CD4-positive, alpha-beta T cell treated with Interleukin-6 at 100 ng/mL for 8 hours (primary cell): ENCODE results near the gene WDPCP.
"Not testable (repeated sequence)": the region's sequence is repeated elsewhere in the genome, so short reads cannot be mapped to it uniquely, and the experiment has no call there.

ENCODE experiments used
- DNase-seq: peaks from one replicate; pipeline ENCODE4 v3.0.0-alpha.2; 2020; ENCODE audit warnings: mixed read lengths, low spot score

The WDPCP gene

DNA sequence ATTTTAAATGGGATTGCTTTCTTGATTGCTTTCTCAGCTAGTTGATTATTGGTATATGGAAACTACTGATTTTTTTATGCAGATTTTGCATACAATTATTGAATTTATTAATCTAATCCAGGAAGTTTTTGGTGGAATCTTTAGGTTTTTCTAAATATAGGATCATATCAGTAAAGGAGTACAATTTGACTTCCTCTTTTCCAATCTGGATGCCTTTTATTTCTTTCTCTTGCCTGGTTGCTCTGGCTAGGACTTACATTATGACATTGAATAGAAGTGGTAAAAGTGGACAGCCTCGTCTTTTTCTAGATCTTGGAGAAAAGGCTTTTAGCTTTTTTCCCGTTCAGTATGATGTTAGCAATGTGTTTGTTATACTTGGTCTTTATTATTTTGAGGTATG, 486.3 kb downstream of the WDPCP start:
- DNase-seq, result no peak

DNA sequence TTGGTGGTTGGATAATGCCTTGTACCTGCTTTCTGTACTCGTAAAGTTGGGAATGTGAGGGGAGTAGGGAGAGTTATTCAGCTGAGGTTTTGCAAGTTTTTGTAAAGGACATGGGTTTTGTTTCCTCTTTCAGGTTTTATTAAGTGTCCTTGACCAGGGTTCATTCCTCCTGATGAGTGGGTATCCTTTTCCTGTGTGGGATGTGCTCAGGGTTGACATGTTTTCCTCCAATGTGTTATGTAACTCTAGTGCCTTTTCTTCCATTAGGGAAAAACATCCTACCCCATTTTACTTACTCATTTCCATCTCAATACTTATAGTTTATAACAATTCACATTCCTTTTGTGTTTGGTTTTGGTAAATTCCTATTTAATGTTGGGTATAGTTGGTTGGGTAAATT, 489.2 kb downstream of the WDPCP start:
- no peak for DNase-seq

DNA sequence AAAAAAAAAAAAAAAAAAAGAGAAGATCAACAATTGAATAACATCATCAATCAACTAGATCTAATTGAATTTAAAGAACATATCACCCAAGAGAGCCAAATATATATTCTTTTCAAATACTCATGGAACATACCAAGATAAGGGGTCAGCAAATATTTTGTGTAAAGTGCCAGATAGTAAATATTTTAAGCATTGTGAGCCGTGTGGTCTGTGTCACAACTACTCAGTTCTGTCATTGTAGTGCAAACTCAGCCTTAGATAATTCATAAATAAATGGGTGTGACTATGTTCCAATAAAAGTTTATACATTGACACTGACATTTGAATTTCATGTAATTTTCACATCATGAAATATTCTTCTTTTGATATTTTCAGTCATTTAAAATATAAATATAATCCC, 491.8 kb downstream of the WDPCP start:
- no peak for DNase-seq

DNA sequence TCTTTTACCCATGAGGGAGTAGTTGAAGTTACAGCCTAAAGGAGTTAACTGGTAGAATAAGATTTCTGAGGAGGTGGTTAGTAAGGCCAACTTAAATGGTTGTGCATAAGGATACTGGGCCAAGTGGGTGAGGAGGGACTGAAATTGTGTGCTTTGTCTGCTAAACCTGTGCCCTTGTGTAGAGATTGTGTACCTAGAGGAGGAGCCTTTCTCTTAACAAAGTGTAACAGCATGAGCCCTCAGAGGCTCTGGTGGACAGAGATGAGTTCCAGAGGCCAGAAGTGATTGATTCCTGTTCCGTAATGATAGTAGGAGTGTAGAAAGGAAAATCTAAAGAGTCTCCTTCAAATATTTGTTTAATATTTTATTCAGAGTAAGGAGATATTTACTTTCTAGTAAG, 494.8 kb downstream of the WDPCP start:
- no peak for DNase-seq

DNA sequence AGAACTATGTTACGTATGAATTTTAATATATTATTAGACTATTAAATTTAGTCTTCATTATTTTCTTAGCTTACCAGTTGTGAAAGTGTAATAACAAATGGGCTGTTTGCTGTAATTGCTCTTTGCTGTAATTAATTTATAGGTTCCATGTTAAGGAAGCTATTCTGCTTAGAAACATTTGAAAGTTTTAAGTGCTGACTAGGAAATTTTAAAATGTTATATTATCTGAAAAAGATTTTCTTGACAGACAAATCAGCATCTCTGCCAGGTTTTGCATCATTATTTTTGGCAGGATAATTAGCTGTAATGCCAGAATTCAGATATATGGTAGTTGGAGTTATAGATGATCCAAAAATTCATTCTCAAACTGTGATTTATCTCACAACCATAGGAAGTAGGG, 495.4 kb downstream of the WDPCP start:
- no peak for DNase-seq

DNA sequence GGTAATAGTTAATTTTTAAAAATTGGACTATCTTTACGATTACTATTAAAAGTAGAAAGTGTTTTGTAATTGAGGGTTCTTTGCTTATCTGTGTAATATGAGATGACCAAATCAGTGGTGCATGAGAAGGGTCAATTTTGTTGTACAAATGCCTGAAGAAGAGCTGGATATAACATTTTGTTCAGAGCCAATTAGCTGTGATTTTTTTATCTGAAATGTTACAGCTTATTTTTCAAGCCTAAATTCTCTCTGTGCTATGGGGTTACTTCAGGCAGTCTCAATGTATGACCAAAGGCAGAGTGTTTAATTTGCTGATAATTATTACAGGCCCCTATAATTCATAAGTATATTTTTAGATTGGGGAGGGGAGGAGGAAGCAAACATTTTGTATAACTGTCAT, 495.9 kb downstream of the WDPCP start:
- no peak for DNase-seq

DNA sequence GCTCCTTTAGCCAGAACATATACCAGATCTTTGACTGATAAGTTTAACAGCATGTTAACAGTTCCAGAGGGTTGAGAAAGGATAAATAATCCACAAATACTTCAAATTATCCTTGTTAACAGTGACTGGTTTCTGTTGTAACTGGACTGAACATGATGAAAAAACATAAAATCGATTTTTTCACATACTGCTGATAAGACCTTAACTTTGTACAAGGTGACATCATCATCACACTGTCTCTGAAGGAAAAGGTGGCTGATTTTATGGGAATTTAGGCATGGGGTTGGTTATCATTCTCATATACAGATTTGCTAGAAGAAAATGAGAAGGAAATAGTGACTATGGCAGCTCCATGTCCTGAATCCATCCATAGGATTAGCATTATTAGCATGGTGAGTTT, 501.6 kb downstream of the WDPCP start:
- DNase-seq, result no peak

DNA sequence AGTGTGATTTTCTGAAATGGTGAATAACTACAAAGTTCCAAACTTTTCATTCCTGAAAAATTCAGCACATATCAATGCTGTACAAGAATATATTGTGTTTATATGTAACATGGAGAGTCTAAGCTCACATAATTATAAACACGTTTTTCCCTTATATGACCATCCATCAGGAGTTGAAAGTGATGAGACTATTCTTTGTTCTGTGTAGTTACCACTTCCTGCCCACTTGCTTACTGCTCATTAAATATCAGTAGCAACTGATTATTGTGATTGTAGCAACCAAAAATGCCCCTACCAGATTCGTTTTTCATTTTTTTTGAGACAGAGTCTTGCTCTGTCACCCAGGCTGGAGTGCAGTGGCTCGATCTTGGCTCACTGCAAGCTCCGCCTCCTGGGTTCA, 506.9 kb downstream of the WDPCP start:
- DNase-seq, result no peak

DNA sequence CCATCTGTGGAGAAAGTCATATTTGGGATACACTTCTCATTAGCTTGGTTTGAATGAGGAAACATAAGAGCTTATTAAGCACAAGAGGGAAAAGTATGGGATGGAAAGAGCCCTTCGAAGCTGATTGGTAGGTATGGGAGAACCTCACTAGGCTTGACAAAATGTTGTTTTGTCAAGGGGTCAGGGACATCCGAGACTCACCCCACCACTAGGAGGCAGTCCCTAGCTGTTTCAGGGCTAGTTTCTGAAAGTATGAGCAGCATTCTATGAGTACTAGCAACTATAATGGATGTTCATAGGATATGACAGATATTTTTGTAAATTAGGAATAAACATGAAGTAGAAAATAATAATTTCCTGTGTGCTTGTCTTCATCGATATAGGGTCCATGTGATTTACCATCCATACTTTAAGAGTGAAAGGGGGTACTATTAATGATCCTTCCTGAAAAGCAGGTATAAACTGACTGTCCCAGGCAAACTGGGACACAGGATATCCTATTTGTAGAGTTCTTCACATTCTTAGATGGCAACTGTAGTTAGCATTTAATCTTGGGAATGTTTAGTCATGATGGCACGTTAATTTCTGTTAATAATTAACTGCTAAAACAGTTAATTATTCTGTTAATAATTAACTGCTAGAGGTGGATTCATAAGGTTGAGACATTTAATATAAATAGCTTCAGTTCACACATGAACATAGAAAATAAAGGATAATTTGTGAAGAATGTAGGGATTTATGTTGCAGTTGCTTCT, 509.2 kb downstream of the WDPCP start:
- DNase-seq, result no peak

DNA sequence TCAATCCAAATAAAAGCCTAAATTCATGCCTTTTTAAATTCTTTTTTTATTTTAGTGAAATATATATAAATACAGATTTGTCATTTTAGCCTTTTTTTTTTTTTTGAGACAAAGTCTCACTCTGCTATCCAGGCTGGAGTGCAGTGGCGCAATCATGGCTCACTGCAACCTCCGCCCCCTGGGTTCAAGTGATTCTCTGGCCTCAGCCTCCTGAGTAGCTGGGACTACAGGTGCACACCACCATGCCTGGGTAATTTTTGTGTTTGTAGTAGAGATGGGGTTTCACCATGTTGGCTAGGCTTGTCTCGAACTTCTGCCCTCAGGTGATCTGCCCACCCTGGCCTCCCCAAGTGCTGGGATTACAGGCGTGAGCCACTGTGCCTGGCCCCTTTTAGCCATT, 513.9 kb downstream of the WDPCP start:
- not testable (repeated sequence) for DNase-seq

DNA sequence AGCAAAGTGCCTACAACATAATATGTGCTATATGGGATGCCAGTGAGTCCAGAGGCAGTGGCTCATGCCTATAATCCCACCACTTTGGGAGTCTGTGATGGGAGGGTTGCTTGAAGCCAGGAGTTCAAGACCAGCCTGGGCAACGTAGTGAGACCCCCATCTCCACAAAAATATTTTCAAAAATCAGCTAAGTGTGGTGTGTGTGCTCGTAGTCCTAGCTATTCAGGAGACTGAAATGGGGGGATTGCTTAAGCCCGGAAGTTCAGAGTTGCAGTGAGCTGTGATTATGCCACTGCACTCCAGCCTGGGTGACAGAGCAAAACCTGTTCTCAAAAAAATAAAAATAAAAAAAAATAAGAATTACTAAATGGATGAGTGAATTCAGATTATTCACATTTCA, 514.3 kb downstream of the WDPCP start:
- no peak for DNase-seq

DNA sequence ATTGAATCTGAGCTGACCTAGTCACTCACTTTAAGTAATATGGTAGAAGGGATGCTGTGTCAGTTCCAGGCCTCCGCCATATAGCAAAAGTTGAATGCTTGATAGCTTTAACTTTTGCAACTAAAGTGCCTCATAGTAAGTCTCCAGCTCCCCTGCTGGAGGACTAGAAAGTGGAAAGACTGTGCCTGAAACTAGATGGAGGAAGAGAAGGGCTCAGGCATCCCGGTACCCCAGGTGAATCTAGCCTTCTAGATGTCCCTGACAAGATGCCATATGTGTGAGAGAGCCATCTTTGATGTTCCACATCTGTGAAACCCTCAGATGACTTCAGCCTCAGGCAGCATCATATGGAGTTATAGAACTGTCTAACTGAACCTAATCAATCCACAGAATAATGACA, 516.6 kb downstream of the WDPCP start:
- no peak for DNase-seq
